ENCODE measurements around the gene SIM2. TPM values are rescaled to one million over a fixed set of nuclear protein-coding genes. Genes with fewer than 3 reads are reported as not detected.

SIM2 gene
- total RNA-seq, 1 donor from 2014 or later = not detected

DNA sequence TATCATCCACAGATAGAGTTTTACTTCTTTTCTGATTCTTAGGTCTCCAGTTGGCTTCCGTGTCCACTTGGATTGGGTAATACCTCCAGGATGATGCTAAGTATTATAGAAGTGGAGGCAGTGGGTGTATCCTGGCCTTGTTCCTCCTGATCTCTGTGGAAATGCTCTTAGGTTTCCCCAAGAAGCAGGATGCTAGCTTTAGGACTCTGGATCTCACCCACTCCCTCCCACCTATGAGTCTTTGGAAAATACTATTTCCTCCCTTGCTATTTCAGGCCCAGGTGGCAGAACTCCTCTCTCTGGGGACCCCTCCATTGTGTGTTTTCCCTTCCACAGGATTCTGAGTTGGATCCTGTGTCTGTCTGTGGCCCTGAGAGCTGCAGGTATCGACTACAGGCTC lies 86.7 kb downstream of the SIM2 start:
- TF ChIP-seq, protein P1, sequence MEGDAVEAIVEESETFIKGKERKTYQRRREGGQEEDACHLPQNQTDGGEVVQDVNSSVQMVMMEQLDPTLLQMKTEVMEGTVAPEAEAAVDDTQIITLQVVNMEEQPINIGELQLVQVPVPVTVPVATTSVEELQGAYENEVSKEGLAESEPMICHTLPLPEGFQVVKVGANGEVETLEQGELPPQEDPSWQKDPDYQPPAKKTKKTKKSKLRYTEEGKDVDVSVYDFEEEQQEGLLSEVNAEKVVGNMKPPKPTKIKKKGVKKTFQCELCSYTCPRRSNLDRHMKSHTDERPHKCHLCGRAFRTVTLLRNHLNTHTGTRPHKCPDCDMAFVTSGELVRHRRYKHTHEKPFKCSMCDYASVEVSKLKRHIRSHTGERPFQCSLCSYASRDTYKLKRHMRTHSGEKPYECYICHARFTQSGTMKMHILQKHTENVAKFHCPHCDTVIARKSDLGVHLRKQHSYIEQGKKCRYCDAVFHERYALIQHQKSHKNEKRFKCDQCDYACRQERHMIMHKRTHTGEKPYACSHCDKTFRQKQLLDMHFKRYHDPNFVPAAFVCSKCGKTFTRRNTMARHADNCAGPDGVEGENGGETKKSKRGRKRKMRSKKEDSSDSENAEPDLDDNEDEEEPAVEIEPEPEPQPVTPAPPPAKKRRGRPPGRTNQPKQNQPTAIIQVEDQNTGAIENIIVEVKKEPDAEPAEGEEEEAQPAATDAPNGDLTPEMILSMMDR (IDR thresholded peaks at IDR 0.05) = no peak
- TF ChIP-seq POLR2AphosphoS5 (IDR thresholded peaks at IDR 0.05; ENCODE audit: insufficient read depth in 1 of 2, low read depth in 1 of 2) (no peak), POLR2A (IDR thresholded peaks at IDR 0.05) (no peak)
- no peaks in the 10 kb centered on the region for H3K4me1 ChIP-seq
- H3K36me3 ChIP-seq = no peaks in the 10 kb centered on the region
- intact Hi-C loops (cut with DNase I) = no loop called here
- DNase-seq (ENCODE audit: extremely low spot score in 2 of 2) = no peak
- H3K27me3 ChIP-seq = no peaks in the 10 kb centered on the region
- H3K4me3 ChIP-seq = no peak overlapping the region
- H3K27ac ChIP-seq = no peak overlapping the region
- H3K9me3 ChIP-seq = no peaks in the 10 kb centered on the region

DNA sequence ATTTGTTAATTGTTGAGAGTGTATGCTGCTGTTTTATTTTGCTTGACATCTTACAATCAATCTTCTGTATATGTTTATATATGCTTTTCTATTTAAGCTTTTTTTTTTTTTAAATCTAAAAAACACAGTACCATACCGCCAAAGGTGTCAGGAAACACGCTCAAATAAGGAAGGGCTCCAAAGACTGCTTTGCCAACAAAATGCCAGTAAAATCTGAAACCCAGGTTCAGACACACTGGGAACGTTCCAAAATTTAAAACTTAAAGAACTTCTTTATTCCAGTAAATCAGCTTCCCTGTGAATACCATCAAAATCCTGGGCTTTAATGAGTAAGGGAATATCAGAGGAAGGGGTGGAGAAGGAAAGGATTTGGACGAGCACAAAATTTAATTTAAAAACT lies 87.3 kb downstream of the SIM2 start:
- no peaks in the 10 kb centered on the region for H3K9me3 ChIP-seq
- no peaks in the 10 kb centered on the region for H3K27me3 ChIP-seq

DNA sequence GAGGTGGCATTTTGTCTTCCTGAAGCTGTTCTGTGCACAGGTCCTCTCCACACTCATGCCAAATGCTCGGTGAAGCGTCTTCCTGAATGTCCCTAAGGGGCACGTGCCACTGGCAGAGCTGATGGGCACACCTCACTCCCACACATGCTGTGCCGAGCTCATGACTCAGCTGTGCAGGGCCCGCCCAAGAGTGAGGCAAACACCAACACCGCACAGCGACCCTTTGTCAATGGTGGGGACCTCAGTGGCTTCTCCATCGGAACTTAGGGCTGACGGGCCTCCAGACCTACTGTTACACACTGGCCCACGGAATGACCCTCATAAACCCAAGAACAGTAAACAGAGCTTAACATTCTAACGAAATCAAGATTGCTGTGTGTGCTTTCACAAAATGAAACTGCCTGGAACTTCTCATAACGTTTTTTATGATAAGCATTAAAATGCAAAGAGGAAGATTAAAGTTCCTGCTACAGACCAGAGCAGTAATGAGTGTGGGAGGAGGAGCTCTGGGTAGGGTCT lies 89.3 kb downstream of the SIM2 start:
- Histone ChIP-seq H3K9me3 (no peaks in the 10 kb centered on the region), H3K4me3 (peak overlapping the region in 1 of 2 donors; percentile 17), H3K36me3 (no peaks in the 10 kb centered on the region), H3K27me3 (no peaks in the 10 kb centered on the region), H3K27ac (no peak overlapping the region), H3K4me1 (no peaks in the 10 kb centered on the region)
- intact Hi-C loops (cut with DNase I) = no loop called here
- no peak for DNase-seq (ENCODE audit: extremely low spot score in 2 of 2)
- TF ChIP-seq, protein P1 (IDR thresholded peaks at IDR 0.05) = no peak
- TF ChIP-seq POLR2A (IDR thresholded peaks at IDR 0.05) = no peak
- TF ChIP-seq POLR2AphosphoS5 (IDR thresholded peaks at IDR 0.05; ENCODE audit: insufficient read depth in 1 of 2, low read depth in 1 of 2) = peak; percentile 31 to 40

More for the DNA sequence above, 87.3 kb downstream of the SIM2 start:
- no peak for DNase-seq (ENCODE audit: extremely low spot score in 2 of 2)
- no peak overlapping the region for H3K27ac ChIP-seq
- no peak overlapping the region for H3K4me3 ChIP-seq
- TF ChIP-seq POLR2A (IDR thresholded peaks at IDR 0.05) = no peak
- TF ChIP-seq, protein P1 (IDR thresholded peaks at IDR 0.05) = no peak
- no peak for TF ChIP-seq POLR2AphosphoS5 (IDR thresholded peaks at IDR 0.05; ENCODE audit: insufficient read depth in 1 of 2, low read depth in 1 of 2)
- H3K36me3 ChIP-seq = no peaks in the 10 kb centered on the region
- intact Hi-C loops (cut with DNase I) = no loop called here
- H3K4me1 ChIP-seq = no peaks in the 10 kb centered on the region

DNA sequence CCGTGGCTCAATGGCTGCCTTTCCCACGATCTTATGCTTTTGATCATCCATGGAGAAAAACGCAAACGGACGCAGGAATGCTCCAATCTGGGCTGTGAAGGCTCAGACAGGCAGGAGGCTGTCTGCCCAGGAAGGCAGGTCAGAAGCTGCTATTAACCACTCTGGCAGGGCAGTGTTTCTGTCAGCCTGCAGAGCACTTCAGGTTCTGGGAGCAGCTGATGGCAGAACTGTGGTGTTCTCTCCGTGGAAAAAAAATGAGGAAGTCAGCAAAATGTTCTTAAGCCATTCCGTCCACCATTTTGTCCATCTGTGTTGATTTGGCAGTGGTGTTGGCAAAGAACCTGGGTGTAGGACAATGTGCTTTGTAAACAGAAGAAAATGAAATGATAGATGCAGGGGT lies 91.7 kb downstream of the SIM2 start:
- H3K4me3 ChIP-seq = no peak overlapping the region
- peaks cover under 1% of the 10 kb centered on the region for H3K9me3 ChIP-seq
- no peaks in the 10 kb centered on the region for H3K36me3 ChIP-seq
- no peaks in the 10 kb centered on the region for H3K27me3 ChIP-seq
- DNase-seq (ENCODE audit: extremely low spot score in 2 of 2) = no peak
- H3K27ac ChIP-seq = no peak overlapping the region
- intact Hi-C loops (cut with DNase I) = no loop called here
- TF ChIP-seq, protein P1 (IDR thresholded peaks at IDR 0.05) = no peak
- TF ChIP-seq POLR2AphosphoS5 (IDR thresholded peaks at IDR 0.05; ENCODE audit: insufficient read depth in 1 of 2, low read depth in 1 of 2) = no peak
- TF ChIP-seq POLR2A (IDR thresholded peaks at IDR 0.05) = no peak
- H3K4me1 ChIP-seq = no peaks in the 10 kb centered on the region

DNA sequence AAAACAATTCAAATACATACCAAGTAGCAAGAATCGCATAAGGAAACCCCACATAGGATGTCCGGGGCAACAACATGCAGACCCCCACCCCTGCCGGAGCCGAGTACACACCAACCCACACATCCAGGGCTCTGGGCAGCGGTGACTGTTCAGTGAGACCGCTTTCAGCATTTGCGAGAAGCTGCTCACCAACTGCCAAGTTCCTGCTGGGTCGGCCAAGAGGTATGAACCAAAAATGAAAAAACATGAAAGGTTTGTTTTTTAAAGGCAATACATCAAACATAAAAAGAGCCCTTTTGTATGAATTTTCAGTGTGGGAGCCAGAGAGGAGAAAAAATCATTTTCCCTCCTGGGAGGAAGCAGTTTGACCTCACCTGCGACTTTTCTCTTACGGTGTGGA lies 92.3 kb downstream of the SIM2 start:
- no peak overlapping the region for H3K27ac ChIP-seq
- DNase-seq (ENCODE audit: extremely low spot score in 2 of 2) = peak in 1 of 2 donors; percentile 6
- H3K9me3 ChIP-seq = peaks cover 6% of the 10 kb centered on the region
- intact Hi-C loops (cut with DNase I) = no loop called here
- no peaks in the 10 kb centered on the region for H3K27me3 ChIP-seq
- no peaks in the 10 kb centered on the region for H3K4me1 ChIP-seq
- no peaks in the 10 kb centered on the region for H3K36me3 ChIP-seq
- H3K4me3 ChIP-seq = no peak overlapping the region
- TF ChIP-seq POLR2A (IDR thresholded peaks at IDR 0.05) = no peak
- TF ChIP-seq, protein P1 (IDR thresholded peaks at IDR 0.05) = no peak
